Measurements from ENCODE around the gene OSGEP.

The OSGEP gene

DNA sequence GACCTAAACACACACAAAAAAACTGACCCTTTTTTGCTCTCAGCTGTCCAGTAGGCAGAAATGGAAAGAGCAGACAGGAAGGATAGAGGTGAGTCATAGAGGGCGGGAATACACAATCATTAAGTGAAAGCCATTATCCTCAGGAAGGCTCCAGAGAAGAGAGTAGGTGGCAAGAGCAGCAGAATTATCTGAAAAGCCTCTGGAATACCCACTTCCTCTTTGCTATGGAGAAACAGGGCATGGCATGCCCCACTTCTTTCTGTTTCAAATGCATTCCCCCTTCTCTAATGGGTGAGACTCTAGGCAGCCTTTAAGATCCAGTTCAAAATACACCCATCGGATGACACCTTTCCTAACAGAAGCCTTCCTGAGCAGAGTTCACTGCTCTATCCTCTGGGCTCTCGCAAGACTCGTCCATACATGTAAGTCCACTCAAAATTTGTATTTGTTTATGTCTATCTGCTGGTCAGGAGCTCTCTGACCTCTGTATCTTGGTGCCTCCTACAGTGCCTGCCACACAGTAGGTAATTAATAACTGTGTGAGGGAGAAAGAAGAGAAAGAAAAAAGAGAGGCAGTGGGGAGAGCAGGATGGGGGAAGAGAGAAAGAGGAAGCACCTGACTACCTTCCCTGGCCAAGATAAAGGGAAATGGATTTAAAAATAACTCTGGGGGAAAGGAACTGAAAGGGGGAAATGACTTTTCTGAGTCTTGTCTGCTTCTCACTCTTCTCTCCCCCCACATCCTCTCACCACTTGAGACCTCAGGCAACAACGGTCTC, 27.2 kb downstream of the OSGEP start:
- TF ChIP-seq, protein P1, sequence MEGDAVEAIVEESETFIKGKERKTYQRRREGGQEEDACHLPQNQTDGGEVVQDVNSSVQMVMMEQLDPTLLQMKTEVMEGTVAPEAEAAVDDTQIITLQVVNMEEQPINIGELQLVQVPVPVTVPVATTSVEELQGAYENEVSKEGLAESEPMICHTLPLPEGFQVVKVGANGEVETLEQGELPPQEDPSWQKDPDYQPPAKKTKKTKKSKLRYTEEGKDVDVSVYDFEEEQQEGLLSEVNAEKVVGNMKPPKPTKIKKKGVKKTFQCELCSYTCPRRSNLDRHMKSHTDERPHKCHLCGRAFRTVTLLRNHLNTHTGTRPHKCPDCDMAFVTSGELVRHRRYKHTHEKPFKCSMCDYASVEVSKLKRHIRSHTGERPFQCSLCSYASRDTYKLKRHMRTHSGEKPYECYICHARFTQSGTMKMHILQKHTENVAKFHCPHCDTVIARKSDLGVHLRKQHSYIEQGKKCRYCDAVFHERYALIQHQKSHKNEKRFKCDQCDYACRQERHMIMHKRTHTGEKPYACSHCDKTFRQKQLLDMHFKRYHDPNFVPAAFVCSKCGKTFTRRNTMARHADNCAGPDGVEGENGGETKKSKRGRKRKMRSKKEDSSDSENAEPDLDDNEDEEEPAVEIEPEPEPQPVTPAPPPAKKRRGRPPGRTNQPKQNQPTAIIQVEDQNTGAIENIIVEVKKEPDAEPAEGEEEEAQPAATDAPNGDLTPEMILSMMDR (IDR thresholded peaks at IDR 0.05; ENCODE audit: insufficient read depth, low read length, poor library complexity, severe bottlenecking), result no peak
- peak; percentile 70 for DNase-seq (ENCODE audit: extremely low read depth, insufficient read length)
- Histone ChIP-seq H3K27me3 (replicated peaks; ENCODE audit: control insufficient read depth, insufficient read depth, low read length) (no peaks in the 10 kb centered on the region), H3K4me3 (replicated peaks; ENCODE audit: low read depth, low read length) (peak overlapping the region; percentile 35), H3K36me3 (ENCODE audit: control insufficient read depth, insufficient read depth, low read length) (no peaks in the 10 kb centered on the region)

- H3K4me3 ChIP-seq (replicated peaks; ENCODE audit: low read depth, low read length), result no peak overlapping the region
- no peaks in the 10 kb centered on the region for H3K36me3 ChIP-seq (ENCODE audit: control insufficient read depth, insufficient read depth, low read length)
- TF ChIP-seq, protein P1 (IDR thresholded peaks at IDR 0.05; ENCODE audit: insufficient read depth, low read length, poor library complexity, severe bottlenecking), result no peak
- no peak for DNase-seq (ENCODE audit: extremely low read depth, insufficient read length)
- no peaks in the 10 kb centered on the region for H3K27me3 ChIP-seq (replicated peaks; ENCODE audit: control insufficient read depth, insufficient read depth, low read length)
Measured at GRCh38 chr14:20424851-20425250, 29.8 kb downstream of the OSGEP start.

DNA sequence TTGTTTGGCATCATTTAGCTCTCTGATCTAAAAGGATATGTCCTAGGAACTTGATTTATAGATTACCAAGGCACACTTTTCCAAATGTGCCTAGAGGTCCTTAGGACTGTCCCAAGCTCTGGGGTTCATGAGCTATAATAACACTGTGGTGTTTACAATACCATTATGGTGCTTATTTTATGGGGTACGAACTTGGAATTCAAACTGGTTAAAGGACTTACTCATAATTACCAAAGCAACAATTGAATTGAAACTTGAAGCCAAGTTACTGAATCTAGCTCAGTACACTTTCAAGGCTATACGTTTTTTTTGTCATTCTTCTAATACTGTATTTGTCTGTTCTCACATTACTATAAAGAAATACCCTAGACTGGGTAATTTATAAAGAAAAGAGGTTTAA, 31.7 kb downstream of the OSGEP start:
- TF ChIP-seq, protein P1 (IDR thresholded peaks at IDR 0.05; ENCODE audit: insufficient read depth, low read length, poor library complexity, severe bottlenecking), result no peak
- H3K4me3 ChIP-seq (replicated peaks; ENCODE audit: low read depth, low read length), result no peak overlapping the region
- H3K27me3 ChIP-seq (replicated peaks; ENCODE audit: control insufficient read depth, insufficient read depth, low read length), result no peaks in the 10 kb centered on the region
- no peak for DNase-seq (ENCODE audit: extremely low read depth, insufficient read length)
- no peaks in the 10 kb centered on the region for H3K36me3 ChIP-seq (ENCODE audit: control insufficient read depth, insufficient read depth, low read length)

- H3K36me3 ChIP-seq (ENCODE audit: control insufficient read depth, insufficient read depth, low read length), result no peaks in the 10 kb centered on the region
- H3K27me3 ChIP-seq (replicated peaks; ENCODE audit: control insufficient read depth, insufficient read depth, low read length), result no peaks in the 10 kb centered on the region
- DNase-seq (ENCODE audit: extremely low read depth, insufficient read length), result no peak
- TF ChIP-seq, protein P1 (IDR thresholded peaks at IDR 0.05; ENCODE audit: insufficient read depth, low read length, poor library complexity, severe bottlenecking), result no peak
- no peak overlapping the region for H3K4me3 ChIP-seq (replicated peaks; ENCODE audit: low read depth, low read length)
Measured at GRCh38 chr14:20421267-20421666, 33.3 kb downstream of the OSGEP start.

DNA sequence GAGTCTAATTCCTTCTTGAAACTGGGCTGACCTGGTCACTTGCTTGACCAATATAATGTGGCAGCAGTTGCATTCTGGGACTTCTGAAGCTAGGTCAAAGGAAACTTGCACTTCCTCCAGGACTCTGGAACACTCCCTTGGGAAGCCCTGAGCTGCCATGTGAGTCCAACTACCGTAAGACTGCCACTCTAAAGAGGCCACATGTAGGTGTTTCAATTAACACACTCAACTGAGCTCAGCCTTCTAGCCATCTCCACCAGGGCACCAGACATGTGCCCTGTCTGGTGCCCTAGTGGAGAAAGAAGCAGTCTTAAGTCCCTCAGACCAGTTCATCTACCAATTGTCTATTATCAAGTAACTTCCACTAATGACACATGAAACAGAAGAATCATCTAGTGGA, 35.2 kb downstream of the OSGEP start:
- TF ChIP-seq, protein P1 (IDR thresholded peaks at IDR 0.05; ENCODE audit: insufficient read depth, low read length, poor library complexity, severe bottlenecking), result no peak
- DNase-seq (ENCODE audit: extremely low read depth, insufficient read length), result no peak
- Histone ChIP-seq H3K36me3 (ENCODE audit: control insufficient read depth, insufficient read depth, low read length) (no peaks in the 10 kb centered on the region), H3K27me3 (replicated peaks; ENCODE audit: control insufficient read depth, insufficient read depth, low read length) (no peaks in the 10 kb centered on the region), H3K4me3 (replicated peaks; ENCODE audit: low read depth, low read length) (no peak overlapping the region)
